ENCODE measurements around the gene IER2.
"Not testable (repeated sequence)": the region's sequence is repeated elsewhere in the genome, so short reads cannot be mapped to it uniquely, and the experiment has no call there.

IER2 gene

GRCh38 chr19:13187419-13187818 is 37.2 kb downstream of the IER2 start:
- no peak for DNase-seq (ENCODE audit: low spot score)
- TF ChIP-seq, protein P1, sequence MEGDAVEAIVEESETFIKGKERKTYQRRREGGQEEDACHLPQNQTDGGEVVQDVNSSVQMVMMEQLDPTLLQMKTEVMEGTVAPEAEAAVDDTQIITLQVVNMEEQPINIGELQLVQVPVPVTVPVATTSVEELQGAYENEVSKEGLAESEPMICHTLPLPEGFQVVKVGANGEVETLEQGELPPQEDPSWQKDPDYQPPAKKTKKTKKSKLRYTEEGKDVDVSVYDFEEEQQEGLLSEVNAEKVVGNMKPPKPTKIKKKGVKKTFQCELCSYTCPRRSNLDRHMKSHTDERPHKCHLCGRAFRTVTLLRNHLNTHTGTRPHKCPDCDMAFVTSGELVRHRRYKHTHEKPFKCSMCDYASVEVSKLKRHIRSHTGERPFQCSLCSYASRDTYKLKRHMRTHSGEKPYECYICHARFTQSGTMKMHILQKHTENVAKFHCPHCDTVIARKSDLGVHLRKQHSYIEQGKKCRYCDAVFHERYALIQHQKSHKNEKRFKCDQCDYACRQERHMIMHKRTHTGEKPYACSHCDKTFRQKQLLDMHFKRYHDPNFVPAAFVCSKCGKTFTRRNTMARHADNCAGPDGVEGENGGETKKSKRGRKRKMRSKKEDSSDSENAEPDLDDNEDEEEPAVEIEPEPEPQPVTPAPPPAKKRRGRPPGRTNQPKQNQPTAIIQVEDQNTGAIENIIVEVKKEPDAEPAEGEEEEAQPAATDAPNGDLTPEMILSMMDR (IDR thresholded peaks at IDR 0.05; ENCODE audit: extremely low read depth, missing control alignments), result no peak

- TF ChIP-seq, protein P1 (IDR thresholded peaks at IDR 0.05; ENCODE audit: extremely low read depth, missing control alignments), result no peak
- no peak for DNase-seq (ENCODE audit: low spot score)
These were observed 39.4 kb downstream of the IER2 start for GRCh38 chr19:13189600-13189999.

GRCh38 chr19:13190781-13191540 is 40.8 kb downstream of the IER2 start:
- TF ChIP-seq, protein P1 (IDR thresholded peaks at IDR 0.05; ENCODE audit: extremely low read depth, missing control alignments), result no peak

GRCh38 chr19:13195678-13196077 is 45.5 kb downstream of the IER2 start:
- DNase-seq (ENCODE audit: low spot score), result peak; percentile 77

More at GRCh38 chr19:13190781-13191540, 40.8 kb downstream of the IER2 start:
- DNase-seq (ENCODE audit: low spot score), result no peak

GRCh38 chr19:13198634-13199033 is 48.4 kb downstream of the IER2 start:
- DNase-seq (ENCODE audit: low spot score), result no peak
- TF ChIP-seq, protein P1 (IDR thresholded peaks at IDR 0.05; ENCODE audit: extremely low read depth, missing control alignments), result no peak

More at GRCh38 chr19:13195678-13196077, 45.5 kb downstream of the IER2 start:
- TF ChIP-seq, protein P1 (IDR thresholded peaks at IDR 0.05; ENCODE audit: extremely low read depth, missing control alignments), result peak; percentile 40

DNA sequence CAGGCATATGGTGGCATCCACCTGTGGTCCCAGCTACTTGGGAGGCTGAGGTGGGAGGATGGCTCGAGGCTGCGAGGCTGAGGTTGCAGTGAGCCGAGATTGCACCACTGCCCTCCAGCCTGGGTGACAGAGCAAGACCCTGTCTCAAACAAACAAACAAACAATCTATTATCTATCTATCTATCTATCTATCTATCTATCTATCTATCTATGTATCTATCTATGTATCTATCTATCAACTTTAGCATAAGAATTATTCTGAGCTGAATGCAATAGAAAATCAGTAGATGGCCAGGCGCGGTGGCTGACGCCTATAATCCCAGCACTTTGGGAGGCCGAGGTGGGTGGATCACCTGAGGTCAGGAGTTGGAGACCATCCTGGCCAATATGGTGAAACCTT is 51.9 kb downstream of the IER2 start:
- DNase-seq (ENCODE audit: low spot score), result not testable (repeated sequence)

All from GM20000 (cell line).